Stomach (tissue), 9 donors: ENCODE results near the gene KRT6B. TPM values are rescaled to one million over a fixed set of nuclear protein-coding genes. Genes with fewer than 3 reads are reported as not detected.

ENCODE experiments used
- DNase-seq, 2 donors: peaks; one replicate each; pipeline versions ENCODE4 v3.0.0 to v3.0.0-alpha.2; 2013 to 2019
- H3K27ac ChIP-seq, 5 donors: fragments of 200-600 bp in 4 of 5; sonication (generic) in 4 of 5; one replicate each; pipeline ENCODE4 v1.5.1; 2013 to 2019; ENCODE audit warnings: mild to moderate bottlenecking in 1 of 5, moderate library complexity in 1 of 5
- H3K27me3 ChIP-seq, 3 donors: fragments of 200-600 bp; sonication (generic); one replicate each; pipeline ENCODE4 v1.5.1; 2017 to 2019; ENCODE audit warnings: mixed run types in 1 of 3
- H3K36me3 ChIP-seq, 4 donors: fragments of 200-600 bp; sonication (generic); 1 replicate in 3 of 4; 2 replicates in 1 of 4; pipeline ENCODE4 v1.5.1; 2016 to 2019
- H3K4me1 ChIP-seq, 4 donors: fragments of 200-600 bp; sonication (generic); one replicate each; pipeline ENCODE4 v1.5.1; 2016 to 2019
- H3K4me3 ChIP-seq, 4 donors: fragments of 200-600 bp; sonication (generic) in 3 of 4; one replicate each; pipeline ENCODE4 v1.5.1; 2016 to 2019; ENCODE audit warnings: mild to moderate bottlenecking in 1 of 4
- H3K9me3 ChIP-seq, 4 donors: fragments of 200-600 bp; sonication (generic); one replicate each; pipeline ENCODE4 v1.5.1; 2016 to 2019
- EP300 ChIP-seq: sonication (generic); formaldehyde crosslinking; IDR thresholded peaks from one replicate; pipeline ENCODE4 v1.6.1; 2017; ENCODE audit warnings: antibody characterized with exemption
- POLR2A ChIP-seq, 4 donors: fragments of 450-650 bp; IDR thresholded peaks; one replicate each; pipeline ENCODE4 v1.6.1; 2016; ENCODE audit warnings: antibody characterized with exemption in 4 of 4, control low read depth in 2 of 4, mild to moderate bottlenecking in 1 of 4, moderate library complexity in 1 of 4
- POLR2AphosphoS5 ChIP-seq, 3 donors: sonication (generic); formaldehyde crosslinking; IDR thresholded peaks; one replicate each; pipeline ENCODE4 v1.6.1; 2016; ENCODE audit warnings: antibody characterized with exemption in 3 of 3
- WGBS, 5 donors: extraction: QIAGEN DNeasy Blood & Tissue Kit in 3 of 5; methylation state at CpG; one replicate each; pipeline versions ENCODE4 v1.1.5 to v1.1.7; 2013 to 2018; 5-methylcytosine and 5-hydroxymethylcytosine counted together
- intact Hi-C: fragments of 100-400 bp; cut with DNase I; formaldehyde crosslinking; loops from one replicate; pipeline ENCODE4 v1.15.1; 2023; ENCODE audit warnings: low total_unique reads
- polyA plus RNA-seq, 3 donors: library from polyadenylated mRNA; stranded (reverse); fragments of 200-250 nt; gene quantifications; one replicate each; pipeline ENCODE4 v1.2.3, GENCODE V29; 2013
- total RNA-seq, 5 donors: library from RNA; depleted of rRNA; stranded (reverse); fragments of >200 nt; gene quantifications; one replicate each; pipeline versions ENCODE4 v1.1.0 to v1.2.3, GENCODE V29; 2014 to 2016
- TF ChIP-seq, protein P1 (sequence below), 7 experiments: fragments of 450-650 bp in 4 of 7; fragments of 200-600 bp in 3 of 7; sonication (generic) in 3 of 7; IDR thresholded peaks; one replicate each; pipeline ENCODE4 v1.5.1; 2016 to 2019; ENCODE audit warnings: antibody characterized with exemption in 7 of 7, control low read depth in 2 of 7, mild to moderate bottlenecking in 1 of 7
- donor health status: healthy with polysubstance abuse.
- donor health status: Bipolar disorder and iron deficiency.
- donor health status: healthy.

KRT6B gene
- total and polyA plus RNA-seq, 8 donors = 0.46 to 9.2 (median 0.55) TPM; not detected in 5

- intact Hi-C loops = no loop called here
- H3K4me3 ChIP-seq = no peak overlapping the region
- WGBS, 5 donors = 78 to 87% (median 87%) methylated on average over 5 of the region's 5 CpGs
Observed at GRCh38 chr12:52407918-52408317, 44.0 kb downstream of the KRT6B start.

GRCh38 chr12:52405922-52406385 lies 46.0 kb downstream of the KRT6B start, which contains the start of gene KRT82:
TSS of gene KRT82 (minus strand) at chr12:52406335. CDS start at chr12:52406277, 58 bp downstream.
- H3K4me3 ChIP-seq = no peak within 1 kb of the TSS
- no peaks in the 10 kb centered on the region for H3K36me3 ChIP-seq
- no peaks in the 10 kb centered on the region for H3K27me3 ChIP-seq
- no peaks in the 10 kb centered on the region for H3K9me3 ChIP-seq
- no peak within 1 kb of the TSS for H3K27ac ChIP-seq
- intact Hi-C loops = no loop called here
- TF ChIP-seq, protein P1, sequence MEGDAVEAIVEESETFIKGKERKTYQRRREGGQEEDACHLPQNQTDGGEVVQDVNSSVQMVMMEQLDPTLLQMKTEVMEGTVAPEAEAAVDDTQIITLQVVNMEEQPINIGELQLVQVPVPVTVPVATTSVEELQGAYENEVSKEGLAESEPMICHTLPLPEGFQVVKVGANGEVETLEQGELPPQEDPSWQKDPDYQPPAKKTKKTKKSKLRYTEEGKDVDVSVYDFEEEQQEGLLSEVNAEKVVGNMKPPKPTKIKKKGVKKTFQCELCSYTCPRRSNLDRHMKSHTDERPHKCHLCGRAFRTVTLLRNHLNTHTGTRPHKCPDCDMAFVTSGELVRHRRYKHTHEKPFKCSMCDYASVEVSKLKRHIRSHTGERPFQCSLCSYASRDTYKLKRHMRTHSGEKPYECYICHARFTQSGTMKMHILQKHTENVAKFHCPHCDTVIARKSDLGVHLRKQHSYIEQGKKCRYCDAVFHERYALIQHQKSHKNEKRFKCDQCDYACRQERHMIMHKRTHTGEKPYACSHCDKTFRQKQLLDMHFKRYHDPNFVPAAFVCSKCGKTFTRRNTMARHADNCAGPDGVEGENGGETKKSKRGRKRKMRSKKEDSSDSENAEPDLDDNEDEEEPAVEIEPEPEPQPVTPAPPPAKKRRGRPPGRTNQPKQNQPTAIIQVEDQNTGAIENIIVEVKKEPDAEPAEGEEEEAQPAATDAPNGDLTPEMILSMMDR (IDR thresholded peaks at IDR 0.05) = no peak
- TF ChIP-seq POLR2A (IDR thresholded peaks at IDR 0.05) (no peak), POLR2AphosphoS5 (IDR thresholded peaks at IDR 0.05) (no peak), EP300 (no peak)
- 86 to 93% (median 91%) methylated on average over 12 to 14 of the region's 14 CpGs for WGBS, 5 donors
- peaks cover 0 to 2% (median 0%) of the 10 kb centered on the region in 4 donors for H3K4me1 ChIP-seq
- DNase-seq = no peak

More at GRCh38 chr12:52407918-52408317, 44.0 kb downstream of the KRT6B start:
- peaks cover 0 to 10% (median 0%) of the 10 kb centered on the region in 4 donors for H3K4me1 ChIP-seq
- TF ChIP-seq EP300 (no peak), POLR2AphosphoS5 (IDR thresholded peaks at IDR 0.05) (no peak), POLR2A (IDR thresholded peaks at IDR 0.05) (no peak)
- TF ChIP-seq, protein P1 (IDR thresholded peaks at IDR 0.05) = no peak
- no peak for DNase-seq
- H3K27ac ChIP-seq = no peak overlapping the region
- no peaks in the 10 kb centered on the region for H3K9me3 ChIP-seq
- no peaks in the 10 kb centered on the region for H3K27me3 ChIP-seq
- H3K36me3 ChIP-seq = no peaks in the 10 kb centered on the region

GRCh38 chr12:52404951-52405350 lies 47.0 kb downstream of the KRT6B start:
- TF ChIP-seq POLR2AphosphoS5 (IDR thresholded peaks at IDR 0.05) (no peak), EP300 (no peak), POLR2A (IDR thresholded peaks at IDR 0.05) (no peak)
- TF ChIP-seq, protein P1 (IDR thresholded peaks at IDR 0.05) = no peak
- no peak overlapping the region for H3K27ac ChIP-seq
- 82 to 100% (median 93%) methylated on average over 1 to 3 of the region's 3 CpGs for WGBS, 5 donors
- no peak for DNase-seq
- H3K9me3 ChIP-seq = no peaks in the 10 kb centered on the region
- H3K4me3 ChIP-seq = no peak overlapping the region
- H3K27me3 ChIP-seq = peaks cover 0 to 7% (median 0%) of the 10 kb centered on the region in 3 donors
- intact Hi-C loops = no loop called here
- no peaks in the 10 kb centered on the region for H3K4me1 ChIP-seq
- no peaks in the 10 kb centered on the region for H3K36me3 ChIP-seq

DNA sequence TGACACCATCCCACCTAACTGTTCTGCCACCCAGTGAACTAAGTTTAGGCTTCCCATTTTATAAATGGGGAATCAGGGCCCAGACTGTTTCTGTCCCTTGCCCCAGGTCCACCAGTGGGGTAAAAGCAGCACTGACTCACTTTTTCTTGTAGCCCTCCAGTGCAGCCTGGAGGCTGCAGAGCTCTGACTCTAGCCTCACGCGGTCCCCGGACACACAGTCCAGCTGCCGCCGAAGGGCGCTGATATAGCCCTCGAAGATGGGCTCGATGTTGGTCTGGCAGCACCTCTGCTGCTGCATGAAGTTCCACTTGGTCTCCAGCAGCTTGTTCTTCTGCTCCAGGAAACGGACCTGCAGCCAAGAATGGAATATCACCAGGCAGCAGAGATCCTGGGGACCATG lies 48.4 kb downstream of the KRT6B start:
- WGBS, 5 donors = 82 to 94% (median 92%) methylated on average over 9 of the region's 9 CpGs
- intact Hi-C loops = no loop called here
- DNase-seq = no peak
- Histone ChIP-seq H3K4me1 (no peaks in the 10 kb centered on the region), H3K9me3 (no peaks in the 10 kb centered on the region), H3K36me3 (no peaks in the 10 kb centered on the region), H3K27me3 (peaks cover 0 to 12% (median 0%) of the 10 kb centered on the region in 3 donors), H3K4me3 (no peak overlapping the region), H3K27ac (no peak overlapping the region)
- TF ChIP-seq EP300 (no peak), POLR2A (IDR thresholded peaks at IDR 0.05) (no peak), POLR2AphosphoS5 (IDR thresholded peaks at IDR 0.05) (no peak)
- TF ChIP-seq, protein P1 (IDR thresholded peaks at IDR 0.05) = no peak
